Vagina (tissue), 2 donors: ENCODE results near the gene ADCY3.

Experiments
- CTCF ChIP-seq, 3 experiments: fragments of 450-650 bp in 2 of 3; fragments of 200-600 bp in 1 of 3; sonication (generic) in 1 of 3; IDR thresholded peaks; one replicate each; pipeline ENCODE4 v1.5.1; 2017 to 2019; ENCODE audit warnings: antibody characterized with exemption in 3 of 3, mild to moderate bottlenecking in 2 of 3, moderate library complexity in 2 of 3
- POLR2A ChIP-seq, 2 donors: fragments of 450-650 bp; IDR thresholded peaks; one replicate each; pipeline ENCODE4 v1.6.1; 2017; ENCODE audit warnings: antibody characterized with exemption in 2 of 2, mild to moderate bottlenecking in 2 of 2, moderate library complexity in 2 of 2
- POLR2AphosphoS5 ChIP-seq, 2 donors: sonication (generic); formaldehyde crosslinking; IDR thresholded peaks; one replicate each; pipeline ENCODE4 v1.9.0; 2017; ENCODE audit warnings: antibody characterized with exemption in 2 of 2, mild to moderate bottlenecking in 2 of 2, low read depth in 1 of 2; ENCODE audit not compliant: insufficient read depth in 1 of 2

- TF ChIP-seq CTCF (IDR thresholded peaks at IDR 0.05), result no peak
- TF ChIP-seq POLR2AphosphoS5 (IDR thresholded peaks at IDR 0.05; ENCODE audit: insufficient read depth in 1 of 2, low read depth in 1 of 2), result no peak
- no peak for TF ChIP-seq POLR2A (IDR thresholded peaks at IDR 0.05)
These were observed 27.6 kb upstream of the ADCY3 start for GRCh38 chr2:24947561-24948157.
